AG10803 (cell line): ENCODE results near the gene PHACTR1.

Experiments used
- DNase-seq: peaks from one replicate; pipeline ENCODE4 v3.0.0; 2010; ENCODE audit warnings: low read depth
- H3K4me3 ChIP-seq: 2 replicates; pipeline ENCODE4 v1.5.1; 2011; ENCODE audit warnings: mild to moderate bottlenecking, low read length, control low read depth
- CTCF ChIP-seq: conservative IDR thresholded peaks from 2 replicates; pipeline ENCODE4 v1.5.1; 2011; ENCODE audit warnings: mild to moderate bottlenecking, low read length, control low read depth, inconsistent platforms

The PHACTR1 gene

DNA sequence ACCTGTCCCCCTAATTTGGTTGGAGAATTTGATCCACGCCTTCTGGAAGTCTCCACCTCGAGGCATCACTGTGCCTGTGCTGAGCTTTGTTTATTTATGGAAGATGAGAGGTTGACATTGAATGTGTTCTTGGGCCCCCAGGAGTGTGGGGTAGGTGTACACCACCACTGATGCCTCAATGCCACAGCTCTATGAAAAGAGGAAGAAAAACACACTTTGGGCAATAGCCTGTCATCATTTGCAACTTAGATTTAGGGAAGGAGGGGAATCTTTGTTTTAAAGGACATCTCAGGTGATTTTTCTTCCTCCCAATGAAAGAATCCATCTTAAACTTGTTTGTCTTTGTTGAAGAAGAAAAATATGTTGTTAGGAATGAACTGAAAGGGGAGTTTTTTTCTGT, 569.1 kb downstream of the PHACTR1 start:
- TF ChIP-seq CTCF, result no peak
- no peak overlapping the region for H3K4me3 ChIP-seq
- no peak for DNase-seq

DNA sequence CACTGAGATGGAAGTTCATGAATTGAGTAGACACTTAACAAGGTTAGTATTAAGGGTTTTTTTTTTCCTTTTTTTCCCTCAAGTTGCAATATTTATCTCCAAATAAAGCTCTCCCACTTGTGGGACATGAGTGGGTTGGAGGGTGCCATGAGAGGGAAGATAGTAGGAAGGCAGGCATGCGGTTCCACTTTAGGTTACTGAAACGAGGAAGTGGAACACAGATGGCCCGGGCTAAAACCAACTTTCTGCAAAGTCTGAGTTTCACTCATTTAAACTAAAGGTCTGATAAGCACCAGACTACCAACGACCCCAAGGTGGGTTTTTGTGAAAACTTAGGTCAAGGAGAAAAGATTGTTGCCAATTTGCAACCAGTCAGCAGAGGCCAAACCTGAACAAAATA, 569.6 kb downstream of the PHACTR1 start:
- TF ChIP-seq CTCF, result no peak
- no peak overlapping the region for H3K4me3 ChIP-seq
- DNase-seq, result no peak

GRCh38 chr6:13287104-13287503, 570.5 kb downstream of the PHACTR1 start:
- DNase-seq, result no peak
- TF ChIP-seq CTCF, result no peak
- H3K4me3 ChIP-seq, result no peak overlapping the region

- H3K4me3 ChIP-seq, result no peak overlapping the region
- no peak for TF ChIP-seq CTCF
Measured at GRCh38 chr6:13288481-13288880, 571.9 kb downstream of the PHACTR1 start.

DNA sequence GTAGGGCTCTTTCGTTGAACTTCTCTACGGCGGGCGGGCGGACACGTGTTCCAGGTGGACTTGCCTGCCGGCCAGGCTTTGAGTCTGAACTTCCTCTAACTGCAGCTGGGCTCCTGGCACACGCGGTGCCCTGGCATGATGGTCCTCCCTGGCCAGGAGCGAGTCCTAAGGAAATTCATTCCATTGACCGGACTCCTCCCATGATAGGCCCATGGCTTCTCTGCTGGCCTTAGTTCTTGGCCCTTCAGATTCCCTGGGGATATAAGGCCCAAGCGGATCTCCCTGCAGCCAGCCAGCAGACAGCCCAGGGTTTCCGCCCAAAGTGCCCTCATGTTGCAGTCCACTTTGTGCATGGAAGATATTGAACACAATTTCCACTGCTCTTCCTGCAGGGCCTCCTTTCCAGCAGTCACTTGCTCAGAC, 572.4 kb downstream of the PHACTR1 start:
- DNase-seq, result no peak
- TF ChIP-seq CTCF, result no peak
- no peak overlapping the region for H3K4me3 ChIP-seq

More at GRCh38 chr6:13288481-13288880, 571.9 kb downstream of the PHACTR1 start:
- no peak for DNase-seq

- DNase-seq, result no peak
- H3K4me3 ChIP-seq, result no peak overlapping the region
- TF ChIP-seq CTCF, result no peak
Measured at GRCh38 chr6:13289789-13290318, 573.3 kb downstream of the PHACTR1 start.

DNA sequence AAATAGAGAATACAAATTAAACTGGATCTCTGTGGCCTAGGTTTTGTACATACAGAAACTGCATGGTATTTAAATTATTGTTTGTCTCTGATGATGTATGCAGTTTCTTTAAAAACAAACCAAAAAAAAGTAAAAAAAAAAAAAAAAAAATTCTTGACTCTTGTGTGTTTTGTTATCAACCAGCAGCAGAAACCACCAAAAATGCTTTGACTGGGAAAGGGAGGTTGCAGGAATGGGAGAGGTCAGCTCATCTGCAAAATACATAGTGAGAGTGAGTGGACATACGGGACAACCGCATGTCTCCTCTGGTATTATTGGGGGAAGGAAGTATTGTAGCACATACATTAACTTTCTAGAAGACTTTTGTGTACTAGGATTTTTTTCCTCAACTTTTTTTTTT, 573.8 kb downstream of the PHACTR1 start:
- no peak for DNase-seq
- no peak overlapping the region for H3K4me3 ChIP-seq
- no peak for TF ChIP-seq CTCF
